Thyroid gland (tissue), 4 donors: ENCODE results near the gene BPIFA1.

Experiments used
- CTCF ChIP-seq, 6 experiments: fragments of 200-600 bp in 3 of 6; fragments of 450-650 bp in 3 of 6; sonication (generic) in 3 of 6; IDR thresholded peaks; one replicate each; pipeline ENCODE4 v1.5.1; 2016 to 2019; ENCODE audit warnings: antibody characterized with exemption in 6 of 6, mild to moderate bottlenecking in 2 of 6, inconsistent platforms in 1 of 6, moderate library complexity in 1 of 6
- POLR2A ChIP-seq, 2 donors: fragments of 450-650 bp; IDR thresholded peaks; one replicate each; pipeline ENCODE4 v1.6.1; 2017; ENCODE audit warnings: antibody characterized with exemption in 2 of 2, mild to moderate bottlenecking in 2 of 2, moderate library complexity in 1 of 2

GRCh38 chr20:33252460-33252859 lies 16.7 kb downstream of the BPIFA1 start:
- no peak for TF ChIP-seq CTCF (IDR thresholded peaks at IDR 0.05)
- no peak for TF ChIP-seq POLR2A (IDR thresholded peaks at IDR 0.05)
